BLaER1 (cell line): Measurements from ENCODE around the gene LIMK2.
"Not testable (repeated sequence)": the region's sequence is repeated elsewhere in the genome, so short reads cannot be mapped to it uniquely, and the experiment has no call there.

Experiments used
- H3K27ac ChIP-seq: shearing (Covaris generic); formaldehyde crosslinking; 2 replicates; pipeline ENCODE4 v1.8.1; 2022
- H3K27me3 ChIP-seq: shearing (Covaris generic); formaldehyde crosslinking; 2 replicates; pipeline ENCODE4 v1.8.1; 2022
- H3K36me3 ChIP-seq: shearing (Covaris generic); formaldehyde crosslinking; 2 replicates; pipeline ENCODE4 v1.8.1; 2022
- H3K4me1 ChIP-seq: shearing (Covaris generic); formaldehyde crosslinking; 2 replicates; pipeline ENCODE4 v1.8.1; 2022
- H3K4me2 ChIP-seq: shearing (Covaris generic); formaldehyde crosslinking; 2 replicates; pipeline ENCODE4 v1.8.1; 2022
- H3K4me3 ChIP-seq: shearing (Covaris generic); formaldehyde crosslinking; 2 replicates; pipeline ENCODE4 v1.8.1; 2022
- H3K9ac ChIP-seq: shearing (Covaris generic); formaldehyde crosslinking; 2 replicates; pipeline ENCODE4 v1.8.1; 2022
- H3K9me3 ChIP-seq: shearing (Covaris generic); formaldehyde crosslinking; 2 replicates; pipeline ENCODE4 v1.8.1; 2022
- H4K20me1 ChIP-seq: shearing (Covaris generic); formaldehyde crosslinking; 2 replicates; pipeline ENCODE4 v1.8.1; 2022
- Cebpa-rat ChIP-seq: shearing (Covaris generic); IDR thresholded peaks from 2 replicates; pipeline ENCODE4 v1.8.1; 2022

LIMK2 gene

DNA sequence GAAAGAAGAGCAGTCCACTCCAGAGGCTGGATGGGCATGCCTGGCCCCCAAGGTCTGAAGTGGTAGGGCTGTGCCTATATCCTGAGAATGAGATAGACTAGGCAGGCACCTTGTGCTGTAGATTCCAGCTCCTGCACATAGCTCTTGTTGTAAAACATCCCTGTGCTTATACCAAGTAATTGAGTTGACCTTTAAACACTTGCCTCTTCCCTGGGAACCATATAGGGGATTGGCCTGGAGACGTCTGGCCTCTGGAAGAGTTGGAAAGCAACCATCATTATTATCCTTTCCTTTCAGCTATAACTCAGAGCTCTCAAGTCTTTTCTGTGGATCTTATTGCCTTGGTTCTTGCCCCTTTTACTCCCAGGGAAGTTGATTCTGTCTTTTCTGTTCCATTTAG, 15.1 kb downstream of the LIMK2 start:
- H3K36me3 ChIP-seq = peaks cover 64% of the 10 kb centered on the region
- TF ChIP-seq Cebpa-rat = no peak
- peaks cover 45% of the 10 kb centered on the region for H3K4me1 ChIP-seq

DNA sequence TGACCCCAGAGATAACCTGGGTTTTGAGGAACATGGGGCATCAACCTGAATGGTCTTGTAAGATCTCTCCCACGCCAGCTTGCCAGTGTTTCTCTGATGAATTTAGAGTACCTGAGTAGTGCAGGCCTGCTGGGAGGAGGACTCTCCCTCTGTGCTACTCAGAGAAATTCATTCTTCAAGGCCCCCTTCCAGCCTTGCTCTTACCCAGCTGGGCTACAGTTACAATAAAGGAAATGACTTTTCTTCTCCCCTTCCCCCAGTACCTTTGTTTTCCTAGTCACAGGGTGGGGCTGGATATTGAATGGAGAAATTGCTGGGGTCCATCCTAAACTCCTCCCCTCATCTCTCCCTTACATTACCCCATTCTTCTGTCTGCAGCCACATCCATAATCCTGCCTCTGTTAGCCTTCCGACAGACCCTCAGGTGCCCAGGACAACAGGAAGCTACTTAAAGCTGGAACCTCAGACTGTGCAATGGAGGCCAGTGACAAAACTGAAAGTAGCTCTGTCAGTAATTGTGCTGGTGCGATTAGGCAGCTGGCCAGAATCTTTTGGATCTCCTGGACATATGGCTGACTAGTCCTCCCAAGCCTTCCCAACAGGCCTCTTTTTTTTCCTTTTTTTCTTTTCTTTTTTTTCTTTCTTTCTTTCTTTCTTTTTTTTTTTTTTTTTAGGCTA, 17.4 kb downstream of the LIMK2 start:
- Histone ChIP-seq H3K4me1 (peaks cover 60% of the 10 kb centered on the region), H3K4me3 (no peak overlapping the region), H3K9me3 (no peaks in the 10 kb centered on the region), H3K36me3 (peaks cover 75% of the 10 kb centered on the region), H3K4me2 (peak overlapping the region; percentile 55), H3K27me3 (no peaks in the 10 kb centered on the region), H4K20me1 (peaks cover 34% of the 10 kb centered on the region; the same call in 1 of the 2 replicates), H3K27ac (peak overlapping the region; percentile 78), H3K9ac (no peak overlapping the region)
- TF ChIP-seq Cebpa-rat = no peak

More for the DNA sequence above, 15.1 kb downstream of the LIMK2 start:
- Histone ChIP-seq H4K20me1 (peaks cover 45% of the 10 kb centered on the region), H3K27me3 (no peaks in the 10 kb centered on the region), H3K4me2 (no peak overlapping the region), H3K4me3 (no peak overlapping the region), H3K9ac (no peak overlapping the region), H3K27ac (no peak overlapping the region), H3K9me3 (no peaks in the 10 kb centered on the region)

- Histone ChIP-seq H3K4me2 (peak overlapping the region; percentile 55), H3K9ac (peak overlapping the region; percentile 12; the same call in 1 of the 2 replicates), H3K36me3 (peaks cover 69% of the 10 kb centered on the region), H3K4me3 (no peak overlapping the region), H3K27ac (peak overlapping the region; percentile 78), H3K4me1 (peaks cover 68% of the 10 kb centered on the region), H3K27me3 (no peaks in the 10 kb centered on the region), H3K9me3 (no peaks in the 10 kb centered on the region), H4K20me1 (peaks cover 26% of the 10 kb centered on the region; the same call in 1 of the 2 replicates)
- no peak for TF ChIP-seq Cebpa-rat
Measured at GRCh38 chr22:31230155-31230870, 18.2 kb downstream of the LIMK2 start.

DNA sequence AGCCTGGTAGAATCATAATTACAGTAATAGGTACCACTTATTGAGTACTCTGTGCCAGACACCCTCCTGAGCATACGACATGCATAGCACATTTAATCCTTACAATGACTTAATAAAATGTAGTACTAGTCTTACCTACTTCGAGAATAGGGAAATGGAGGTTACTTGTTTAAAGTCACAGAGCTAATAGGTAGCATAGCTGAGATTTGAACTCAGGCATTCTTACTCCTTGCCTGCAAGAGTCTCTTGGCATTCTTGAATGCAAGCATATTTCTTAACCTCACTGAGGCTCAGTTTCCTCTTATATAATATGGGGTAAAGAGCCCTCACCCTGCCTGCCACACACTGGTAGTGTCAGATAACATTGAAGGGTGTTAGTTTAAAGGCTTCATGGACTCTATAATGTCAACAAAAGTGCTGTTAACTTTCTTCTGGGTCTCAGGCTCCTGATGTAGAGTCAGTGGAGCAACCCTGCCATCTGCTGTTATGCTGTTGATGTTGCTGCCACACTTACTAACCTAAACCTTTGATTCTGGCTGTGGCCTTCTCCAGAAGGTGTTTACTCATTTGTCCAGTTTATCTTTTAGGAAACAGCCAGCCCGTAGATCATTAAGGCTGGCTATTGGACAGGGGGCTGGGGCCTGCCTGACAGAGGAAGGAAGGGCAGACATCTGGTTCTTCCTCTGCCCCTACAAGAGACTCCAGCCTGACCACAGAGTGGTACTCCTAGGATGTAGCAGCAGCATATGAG, 18.9 kb downstream of the LIMK2 start:
- H3K27me3 ChIP-seq = no peaks in the 10 kb centered on the region
- H3K4me1 ChIP-seq = peaks cover 75% of the 10 kb centered on the region
- no peak overlapping the region for H3K4me3 ChIP-seq
- H3K9me3 ChIP-seq = no peaks in the 10 kb centered on the region
- H3K36me3 ChIP-seq = peaks cover 69% of the 10 kb centered on the region
- peaks cover 19% of the 10 kb centered on the region; the same call in 1 of the 2 replicates for H4K20me1 ChIP-seq
- H3K9ac ChIP-seq = peak overlapping the region; percentile 17
- no peak for TF ChIP-seq Cebpa-rat
- peak overlapping the region; percentile 55 for H3K4me2 ChIP-seq
- peak overlapping the region; percentile 78; the same call in 1 of the 2 replicates for H3K27ac ChIP-seq

DNA sequence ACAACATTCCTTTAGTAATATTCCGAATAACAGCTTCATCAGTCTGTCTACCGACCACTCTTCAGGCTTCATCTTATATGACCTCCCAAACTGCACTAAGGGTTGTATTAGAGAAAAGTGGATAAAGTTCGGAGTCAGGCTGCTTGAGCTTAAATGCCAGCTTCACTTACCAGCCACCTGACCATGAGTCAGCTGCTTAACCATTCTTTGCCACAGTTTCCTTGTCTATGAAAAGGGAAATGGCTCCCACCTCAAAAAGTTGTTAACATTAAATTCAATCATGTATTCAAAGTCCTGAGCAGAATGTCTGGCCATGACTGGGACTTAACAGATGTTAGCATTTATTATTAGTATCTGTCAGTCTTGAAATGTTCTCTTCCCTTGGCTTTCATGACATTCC, 20.9 kb downstream of the LIMK2 start:
- TF ChIP-seq Cebpa-rat = no peak
- Histone ChIP-seq H3K27ac (no peak overlapping the region), H3K9me3 (no peaks in the 10 kb centered on the region), H3K4me2 (peak overlapping the region; percentile 17), H3K4me3 (no peak overlapping the region), H3K36me3 (peaks cover 57% of the 10 kb centered on the region), H3K9ac (no peak overlapping the region), H4K20me1 (peaks cover 18% of the 10 kb centered on the region; the same call in 1 of the 2 replicates), H3K27me3 (no peaks in the 10 kb centered on the region), H3K4me1 (peaks cover 79% of the 10 kb centered on the region)

- Histone ChIP-seq H3K4me1 (peaks cover 63% of the 10 kb centered on the region), H3K9ac (peak overlapping the region; percentile 21; the same call in 1 of the 2 replicates), H4K20me1 (peaks cover 37% of the 10 kb centered on the region), H3K27ac (peak overlapping the region; percentile 61), H3K4me2 (peak overlapping the region; percentile 74), H3K27me3 (no peaks in the 10 kb centered on the region), H3K4me3 (no peak overlapping the region), H3K36me3 (peaks cover 55% of the 10 kb centered on the region), H3K9me3 (no peaks in the 10 kb centered on the region)
- no peak for TF ChIP-seq Cebpa-rat
Measured at GRCh38 chr22:31235081-31235480, 23.0 kb downstream of the LIMK2 start.

DNA sequence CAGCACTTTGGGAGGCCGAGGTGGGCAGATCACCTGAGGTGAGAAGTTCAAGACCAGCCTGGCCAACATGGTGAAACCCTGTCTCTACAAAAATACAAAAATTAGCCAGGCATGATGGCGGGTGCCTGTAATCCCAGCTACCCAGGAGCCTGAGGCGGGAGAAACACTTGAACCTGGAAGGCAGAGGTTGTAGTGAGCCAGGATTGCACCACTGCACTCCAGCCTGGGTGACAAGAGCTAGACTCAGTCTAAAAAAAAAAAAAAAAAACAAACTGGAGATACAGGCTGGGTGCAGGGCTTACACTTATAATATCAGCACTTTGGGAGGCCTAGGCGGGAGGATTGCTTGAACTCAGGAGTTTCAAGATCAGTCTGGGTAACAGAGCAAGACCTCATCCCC, 23.9 kb downstream of the LIMK2 start:
- H3K27ac ChIP-seq, H3K9ac ChIP-seq, H3K9me3 ChIP-seq, H3K27me3 ChIP-seq, H3K4me3 ChIP-seq: not testable (repeated sequence)
- peaks cover 35% of the 10 kb centered on the region for H4K20me1 ChIP-seq
- peak overlapping the region; percentile 74 for H3K4me2 ChIP-seq
- peaks cover 64% of the 10 kb centered on the region for H3K36me3 ChIP-seq
- peaks cover 53% of the 10 kb centered on the region for H3K4me1 ChIP-seq

- Histone ChIP-seq H3K9me3 (no peaks in the 10 kb centered on the region), H3K27ac (no peak overlapping the region), H3K27me3 (no peaks in the 10 kb centered on the region), H3K36me3 (peaks cover 63% of the 10 kb centered on the region), H4K20me1 (peaks cover 33% of the 10 kb centered on the region), H3K4me3 (no peak overlapping the region), H3K9ac (no peak overlapping the region), H3K4me2 (no peak overlapping the region), H3K4me1 (peaks cover 33% of the 10 kb centered on the region)
- TF ChIP-seq Cebpa-rat = no peak
Measured at GRCh38 chr22:31238057-31238456, 26.0 kb downstream of the LIMK2 start.

- no peaks in the 10 kb centered on the region for H3K9me3 ChIP-seq
Measured at GRCh38 chr22:31239771-31240370, 27.8 kb downstream of the LIMK2 start.

More at GRCh38 chr22:31239771-31240370, 27.8 kb downstream of the LIMK2 start:
- H4K20me1 ChIP-seq = peaks cover 44% of the 10 kb centered on the region
- TF ChIP-seq Cebpa-rat = no peak
- H3K4me3 ChIP-seq = no peak overlapping the region
- H3K4me2 ChIP-seq = no peak overlapping the region
- H3K36me3 ChIP-seq = peaks cover 66% of the 10 kb centered on the region
- H3K27ac ChIP-seq = no peak overlapping the region
- peaks cover 15% of the 10 kb centered on the region for H3K4me1 ChIP-seq
- no peaks in the 10 kb centered on the region for H3K27me3 ChIP-seq
- H3K9ac ChIP-seq = no peak overlapping the region
